CMK (cell line): Measurements from ENCODE around the gene VGLL1.

Source experiments
- DNase-seq: peaks from one replicate; pipeline ENCODE4 v3.0.0-alpha.2; 2010; ENCODE audit warnings: low read depth

The VGLL1 gene

GRCh38 chrX:136555694-136556093 lies 23.7 kb downstream of the VGLL1 start:
- DNase-seq = no peak

DNA sequence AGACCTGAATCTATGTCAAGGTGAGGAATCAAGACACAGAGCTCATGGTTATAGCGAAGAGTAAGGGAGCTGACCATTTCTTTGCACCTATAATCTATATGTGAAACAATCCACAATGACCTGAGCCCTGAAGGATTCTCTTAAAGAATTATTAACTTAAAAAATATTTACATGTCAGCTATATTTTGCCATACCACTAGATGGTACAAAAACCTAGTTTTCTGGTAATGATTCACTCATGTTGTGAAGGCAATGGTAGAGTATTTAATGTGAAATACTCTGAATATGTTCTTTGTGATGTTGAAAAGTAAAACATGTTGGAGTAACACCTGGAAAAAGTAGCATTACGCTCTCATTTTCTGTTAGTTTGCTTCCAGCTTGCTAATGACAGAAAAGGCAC lies 40.0 kb downstream of the VGLL1 start:
- DNase-seq = no peak

- DNase-seq = no peak
Measured at GRCh38 chrX:136574548-136574947, 42.5 kb downstream of the VGLL1 start.

DNA sequence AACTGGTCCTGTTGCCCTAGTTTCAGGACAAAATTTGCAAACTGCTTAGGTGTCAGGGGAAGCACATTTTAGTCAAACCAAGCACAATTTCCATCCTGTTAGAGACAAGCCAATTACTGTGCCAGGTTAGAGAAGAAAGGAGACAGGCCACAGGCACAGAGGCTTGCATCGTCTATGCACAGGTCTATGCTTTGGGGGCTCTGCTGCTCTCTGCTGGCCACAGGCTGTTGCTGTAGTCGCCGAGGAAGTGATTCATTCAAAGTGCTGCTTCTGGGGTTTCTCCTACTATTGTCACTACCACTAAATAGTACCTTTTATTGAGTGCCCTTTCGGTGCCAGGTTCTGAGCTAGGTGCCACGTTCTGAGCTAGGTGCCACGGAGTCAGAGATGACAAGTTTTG lies 45.5 kb downstream of the VGLL1 start:
- DNase-seq = no peak

GRCh38 chrX:136580316-136580715 lies 48.3 kb downstream of the VGLL1 start:
- no peak for DNase-seq

DNA sequence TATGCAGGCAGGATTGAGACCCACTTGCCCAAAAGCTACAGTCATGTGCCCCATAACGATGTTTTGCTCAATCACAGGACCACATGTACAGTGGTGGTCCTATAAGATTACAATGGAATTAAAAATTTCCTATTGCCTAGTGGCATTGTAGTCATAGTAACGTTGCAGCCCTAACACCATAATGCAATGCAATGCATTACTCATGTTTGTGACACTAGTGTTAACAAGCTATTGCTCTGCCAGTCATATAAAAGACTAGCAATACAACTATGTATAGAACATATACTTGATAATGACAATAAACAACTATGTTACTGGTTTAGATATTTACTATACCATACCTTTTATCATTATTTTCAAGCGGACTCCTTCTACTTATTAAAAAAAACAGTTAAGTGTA lies 50.6 kb downstream of the VGLL1 start:
- no peak for DNase-seq

DNA sequence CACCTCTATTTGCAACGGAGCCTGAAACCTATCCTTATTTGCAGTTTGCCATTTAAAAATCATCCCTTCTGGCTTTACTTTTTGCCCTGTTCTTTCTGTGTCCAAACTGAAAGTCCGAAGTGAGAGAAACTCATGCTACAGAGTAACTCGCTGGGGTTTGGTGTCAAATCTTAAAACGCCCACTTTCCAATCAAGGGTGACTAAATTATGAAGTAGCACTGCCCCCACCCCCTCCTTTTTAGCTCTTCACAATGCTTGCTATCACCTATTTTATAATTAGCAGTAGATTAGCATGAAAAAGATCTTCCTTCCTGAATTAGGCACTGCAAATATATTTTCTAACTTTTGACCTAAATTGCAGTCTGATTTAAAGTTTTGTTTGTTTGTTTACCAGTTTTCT lies 52.5 kb downstream of the VGLL1 start:
- DNase-seq = no peak

DNA sequence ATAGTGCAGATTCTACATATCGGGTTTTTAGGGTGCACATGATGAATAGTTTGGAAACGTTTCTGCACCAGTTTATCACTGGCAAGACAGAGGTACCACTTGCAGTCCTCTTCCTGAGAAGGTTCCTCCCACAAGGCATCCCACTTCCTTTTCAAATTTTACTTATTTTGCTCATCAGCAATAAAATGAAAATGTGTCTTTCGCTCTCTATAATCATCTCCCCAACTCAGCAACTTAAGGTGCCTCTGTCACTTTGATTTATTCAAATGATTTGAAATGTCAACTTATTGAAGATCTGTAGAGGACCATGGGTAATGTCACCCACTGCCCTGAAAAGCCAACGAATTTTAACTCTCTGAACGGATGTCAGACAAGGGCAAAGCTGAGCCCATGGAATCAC lies 53.2 kb downstream of the VGLL1 start:
- no peak for DNase-seq

GRCh38 chrX:136585960-136586359 lies 53.9 kb downstream of the VGLL1 start:
- no peak for DNase-seq

GRCh38 chrX:136586386-136586785 lies 54.4 kb downstream of the VGLL1 start:
- no peak for DNase-seq

DNA sequence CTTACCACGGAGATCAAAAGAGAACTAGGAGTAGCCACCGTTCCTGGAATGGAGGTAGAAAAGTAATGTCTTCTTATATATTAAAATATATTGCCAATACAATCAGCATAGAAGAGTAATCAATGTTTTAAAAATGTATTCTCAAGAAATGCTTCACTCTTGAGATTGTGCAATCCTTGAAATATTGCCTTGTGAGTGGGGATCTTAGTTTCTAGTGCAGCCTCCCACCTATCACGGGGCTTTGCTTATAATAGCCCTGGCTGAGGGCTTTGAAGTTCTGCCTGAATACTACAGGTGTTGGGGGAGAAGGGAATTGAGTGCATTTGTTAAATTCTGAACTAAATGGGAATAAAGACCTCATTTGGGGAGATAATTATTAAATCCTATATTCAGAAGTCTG lies 55.5 kb downstream of the VGLL1 start:
- no peak for DNase-seq

- no peak for DNase-seq
Measured at GRCh38 chrX:136588036-136588435, 56.0 kb downstream of the VGLL1 start.

GRCh38 chrX:136589966-136590365 lies 58.0 kb downstream of the VGLL1 start:
- DNase-seq = no peak

DNA sequence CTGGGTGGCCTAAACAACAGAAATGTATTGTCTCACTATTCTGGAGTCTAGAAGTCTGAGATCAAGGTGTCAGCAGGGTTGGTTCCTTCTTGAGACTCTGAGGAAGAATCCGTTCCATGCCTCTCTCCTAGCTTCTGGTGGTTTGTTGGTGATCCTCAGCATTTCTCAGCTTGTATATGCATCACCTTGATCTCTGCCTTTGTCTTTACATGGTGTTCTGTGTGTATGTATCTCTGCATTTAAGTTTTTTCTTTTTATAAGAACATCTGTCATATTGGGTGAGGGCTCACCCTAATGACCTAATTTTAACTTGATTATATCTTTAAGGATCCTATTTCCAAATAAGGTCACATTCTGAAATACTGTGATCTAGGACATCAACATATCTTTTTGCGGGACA lies 65.3 kb downstream of the VGLL1 start:
- no peak for DNase-seq

GRCh38 chrX:136597954-136598353 lies 65.9 kb downstream of the VGLL1 start:
- no peak for DNase-seq

GRCh38 chrX:136598631-136599030 lies 66.6 kb downstream of the VGLL1 start:
- no peak for DNase-seq

DNA sequence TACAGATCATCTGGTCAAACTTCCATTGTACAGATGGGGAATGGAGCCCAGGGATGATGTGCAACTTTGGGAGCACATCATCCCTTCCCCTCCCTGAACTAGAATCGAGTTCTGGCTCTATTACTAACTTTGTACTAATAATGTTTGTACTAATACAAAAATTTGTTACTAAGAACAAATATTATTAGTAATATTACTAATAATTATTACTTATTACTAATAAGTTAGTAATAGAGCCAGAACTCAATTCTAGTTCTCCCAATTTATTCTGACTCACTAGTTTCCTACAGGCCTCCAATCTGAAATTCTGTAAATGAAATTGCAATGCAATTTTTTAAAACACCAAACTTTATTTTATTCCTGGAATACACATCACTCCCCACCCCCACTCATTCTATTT lies 68.0 kb downstream of the VGLL1 start:
- no peak for DNase-seq
